ENCODE results near the gene DNTT. TPM values are rescaled to one million over a fixed set of nuclear protein-coding genes. Genes with fewer than 3 reads are reported as not detected.

DNTT gene
- total RNA-seq, 1 donor from 2014 or later: 0.11 TPM

DNA sequence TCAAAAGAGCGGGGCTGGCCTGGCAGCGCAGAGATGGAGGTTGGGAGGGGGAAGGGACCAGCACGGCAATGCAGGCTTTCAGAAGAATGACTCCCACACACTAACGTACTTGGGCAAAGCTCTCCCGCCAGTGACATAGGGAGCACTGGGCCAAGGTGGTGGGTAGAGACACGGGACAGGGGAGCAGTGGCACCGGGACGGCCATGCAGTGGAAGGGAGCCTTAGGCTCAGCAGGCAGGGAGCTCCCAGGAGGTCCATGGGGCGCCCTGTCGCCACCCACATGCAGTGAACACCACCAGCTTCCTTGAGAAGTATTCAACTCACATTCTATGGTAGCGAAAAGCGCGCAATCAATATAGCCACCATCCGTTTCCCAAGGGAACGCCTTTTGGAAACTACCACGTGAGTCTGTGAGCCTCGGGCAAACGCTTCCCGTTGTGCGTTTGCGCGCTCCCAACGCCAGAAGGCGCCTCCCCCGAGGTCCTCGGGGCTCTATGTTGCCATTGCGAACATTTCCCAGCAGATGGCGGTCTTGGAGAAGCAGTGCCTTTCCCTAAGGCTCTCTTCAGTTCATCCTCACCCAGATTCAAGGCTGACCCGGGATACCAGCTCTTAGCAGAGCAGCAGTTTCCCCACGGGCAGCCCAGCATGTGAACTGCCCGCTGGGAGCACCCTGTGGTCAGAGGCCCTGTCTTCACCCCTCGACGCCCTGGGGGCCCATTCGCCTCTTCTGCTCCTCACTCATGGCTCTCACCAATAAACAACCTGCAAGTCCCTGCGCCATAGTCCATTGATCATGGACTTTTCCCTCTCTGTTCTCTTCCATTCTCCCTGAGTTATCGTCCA is 71.0 kb downstream of the DNTT start:
- ATAC-seq (ENCODE audit: low read depth): peak; percentile 92
- intact Hi-C loops (cut with micrococcal nuclease): loop anchor here (1.0 kb wide), 4 partner anchors 21 to 835 kb away; no protein-coding TSS in a partner anchor
- H3K4me3 Mint-ChIP-seq: peak overlapping the region; percentile 78
- no peaks in the 10 kb centered on the region for H3K9me3 Mint-ChIP-seq
- ChIA-PET POLR2A (interaction anchor here (0.5 to 1.0 kb wide), 3 partner anchors 169 to 246 kb away, joined by 3 to 16 read pairs (median 7); no protein-coding TSS in a partner anchor), CTCF (interaction anchor here (0.8 to 1.6 kb wide), 12 partner anchors 9 to 650 kb away, joined by 3 to 12 read pairs (median 4); partner anchors contain the start of gene TLL2)
- no peak overlapping the region for H3K27ac Mint-ChIP-seq
- TF ChIP-seq, protein P1, sequence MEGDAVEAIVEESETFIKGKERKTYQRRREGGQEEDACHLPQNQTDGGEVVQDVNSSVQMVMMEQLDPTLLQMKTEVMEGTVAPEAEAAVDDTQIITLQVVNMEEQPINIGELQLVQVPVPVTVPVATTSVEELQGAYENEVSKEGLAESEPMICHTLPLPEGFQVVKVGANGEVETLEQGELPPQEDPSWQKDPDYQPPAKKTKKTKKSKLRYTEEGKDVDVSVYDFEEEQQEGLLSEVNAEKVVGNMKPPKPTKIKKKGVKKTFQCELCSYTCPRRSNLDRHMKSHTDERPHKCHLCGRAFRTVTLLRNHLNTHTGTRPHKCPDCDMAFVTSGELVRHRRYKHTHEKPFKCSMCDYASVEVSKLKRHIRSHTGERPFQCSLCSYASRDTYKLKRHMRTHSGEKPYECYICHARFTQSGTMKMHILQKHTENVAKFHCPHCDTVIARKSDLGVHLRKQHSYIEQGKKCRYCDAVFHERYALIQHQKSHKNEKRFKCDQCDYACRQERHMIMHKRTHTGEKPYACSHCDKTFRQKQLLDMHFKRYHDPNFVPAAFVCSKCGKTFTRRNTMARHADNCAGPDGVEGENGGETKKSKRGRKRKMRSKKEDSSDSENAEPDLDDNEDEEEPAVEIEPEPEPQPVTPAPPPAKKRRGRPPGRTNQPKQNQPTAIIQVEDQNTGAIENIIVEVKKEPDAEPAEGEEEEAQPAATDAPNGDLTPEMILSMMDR (IDR thresholded peaks at IDR 0.05): peak; percentile 84
- no peaks in the 10 kb centered on the region for H3K36me3 Mint-ChIP-seq (ENCODE audit: low read depth)
- peaks cover 6% of the 10 kb centered on the region for H3K4me1 Mint-ChIP-seq
- DNase-seq: peak; percentile 61
- peaks cover 13% of the 10 kb centered on the region for H3K27me3 Mint-ChIP-seq

DNA sequence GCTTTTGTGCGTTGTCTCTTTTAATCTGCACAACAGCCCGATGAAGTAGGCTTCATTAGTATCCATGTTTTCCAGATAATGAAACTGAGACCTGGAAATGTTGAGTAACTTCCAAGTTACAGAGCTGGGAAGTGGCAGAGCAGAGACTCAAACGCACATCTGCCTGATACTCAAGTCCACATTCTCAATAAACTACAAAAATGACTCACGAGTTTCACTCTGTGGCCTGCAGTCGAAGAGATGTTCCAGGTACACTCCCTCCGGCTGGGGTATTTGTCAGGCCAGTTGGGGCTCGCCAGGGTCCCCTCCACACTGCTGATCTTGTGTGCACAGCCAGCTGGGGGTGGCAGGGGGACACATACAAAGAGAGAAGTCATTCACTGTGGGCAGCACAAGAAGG is 72.2 kb downstream of the DNTT start:
- intact Hi-C loops (cut with micrococcal nuclease): no loop called here
- peaks cover 6% of the 10 kb centered on the region for H3K4me1 Mint-ChIP-seq
- H3K9me3 Mint-ChIP-seq: no peaks in the 10 kb centered on the region
- peaks cover 18% of the 10 kb centered on the region for H3K27me3 Mint-ChIP-seq
- no peak overlapping the region for H3K27ac Mint-ChIP-seq
- ChIA-PET POLR2A (interaction anchor here (0.5 kb wide), 1 partner anchor 1386 kb away, joined by 6 read pairs; no protein-coding TSS in a partner anchor), CTCF (interaction anchor here (0.9 to 1.1 kb wide), 3 partner anchors 9 to 20 kb away, joined by 3 to 5 read pairs (median 3); no protein-coding TSS in a partner anchor)
- DNase-seq: no peak
- ATAC-seq (ENCODE audit: low read depth): no peak
- no peak overlapping the region for H3K4me3 Mint-ChIP-seq
- TF ChIP-seq, protein P1 (IDR thresholded peaks at IDR 0.05): no peak
- no peaks in the 10 kb centered on the region for H3K36me3 Mint-ChIP-seq (ENCODE audit: low read depth)

DNA sequence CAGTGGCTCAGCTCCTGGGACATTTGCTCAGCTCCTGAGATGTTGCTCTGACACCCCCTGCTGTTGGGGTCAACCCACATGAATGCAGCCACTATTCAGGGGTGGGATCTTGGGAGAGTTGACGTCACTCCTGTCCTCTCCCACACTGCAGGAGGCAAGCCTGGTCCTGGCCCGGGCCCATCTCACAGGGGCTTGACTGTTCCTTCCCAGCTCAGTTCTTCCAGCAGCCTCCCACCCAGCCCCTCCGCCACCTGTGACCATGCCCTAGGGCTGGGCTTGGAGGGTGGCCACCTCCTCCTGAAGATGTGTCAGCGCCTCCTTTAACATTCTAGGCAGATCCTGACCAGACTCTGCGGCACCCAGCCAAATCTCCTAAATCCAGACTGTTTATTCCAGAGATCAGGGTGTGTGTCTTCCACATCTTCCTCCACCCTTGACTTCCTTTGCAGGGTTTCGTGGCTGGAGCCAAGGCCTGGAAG is 73.6 kb downstream of the DNTT start:
- H3K4me3 Mint-ChIP-seq: no peak overlapping the region
- no peaks in the 10 kb centered on the region for H3K9me3 Mint-ChIP-seq
- DNase-seq: no peak
- H3K4me1 Mint-ChIP-seq: peaks cover 6% of the 10 kb centered on the region
- POLR2A ChIA-PET: no interaction called here
- no peaks in the 10 kb centered on the region for H3K36me3 Mint-ChIP-seq (ENCODE audit: low read depth)
- CTCF ChIA-PET: no interaction called here
- intact Hi-C loops (cut with micrococcal nuclease): no loop called here
- no peak for ATAC-seq (ENCODE audit: low read depth)
- TF ChIP-seq, protein P1 (IDR thresholded peaks at IDR 0.05): no peak
- peaks cover 24% of the 10 kb centered on the region for H3K27me3 Mint-ChIP-seq
- H3K27ac Mint-ChIP-seq: no peak overlapping the region

DNA sequence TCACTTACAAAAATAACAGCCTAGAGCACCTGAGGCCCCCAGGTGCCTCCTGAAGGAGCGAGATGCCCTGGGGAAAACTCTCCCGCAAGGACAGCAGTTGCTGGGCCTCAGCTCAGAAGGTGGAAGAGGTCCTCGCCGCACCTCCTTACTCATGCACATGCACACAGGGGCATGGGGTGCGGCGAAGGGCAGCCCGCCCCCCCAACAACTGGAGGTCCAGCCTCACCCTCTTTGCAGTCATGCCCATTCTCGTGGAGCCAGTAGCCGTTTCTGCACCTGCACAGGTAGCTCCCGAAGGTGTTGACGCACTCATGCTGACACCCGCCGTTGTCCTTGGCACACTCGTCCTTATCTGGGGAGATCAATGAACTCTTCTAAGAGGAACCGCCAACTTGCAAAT is 74.5 kb downstream of the DNTT start:
- intact Hi-C loops (cut with micrococcal nuclease): no loop called here
- POLR2A ChIA-PET: no interaction called here
- peaks cover 6% of the 10 kb centered on the region for H3K4me1 Mint-ChIP-seq

More for the DNA sequence above, 74.5 kb downstream of the DNTT start:
- no peak for ATAC-seq (ENCODE audit: low read depth)
- no peak overlapping the region for H3K27ac Mint-ChIP-seq
- H3K36me3 Mint-ChIP-seq (ENCODE audit: low read depth): no peaks in the 10 kb centered on the region
- H3K9me3 Mint-ChIP-seq: no peaks in the 10 kb centered on the region
- CTCF ChIA-PET: interaction anchor here (0.8 kb wide), 1 partner anchor 149 kb away, joined by 3 read pairs; no protein-coding TSS in a partner anchor
- TF ChIP-seq, protein P1 (IDR thresholded peaks at IDR 0.05): no peak
- H3K4me3 Mint-ChIP-seq: no peak overlapping the region
- peaks cover 19% of the 10 kb centered on the region for H3K27me3 Mint-ChIP-seq
- no peak for DNase-seq
